ENCODE results near the gene PRDM8. TPM values are rescaled to one million over a fixed set of nuclear protein-coding genes. Genes with fewer than 3 reads are reported as not detected.
"Not testable (repeated sequence)": the region's sequence is repeated elsewhere in the genome, so short reads cannot be mapped to it uniquely, and the experiment has no call there.

Gene PRDM8
- total and polyA plus RNA-seq, 9 donors = 4.7 to 17.9 (median 12.1) TPM

DNA sequence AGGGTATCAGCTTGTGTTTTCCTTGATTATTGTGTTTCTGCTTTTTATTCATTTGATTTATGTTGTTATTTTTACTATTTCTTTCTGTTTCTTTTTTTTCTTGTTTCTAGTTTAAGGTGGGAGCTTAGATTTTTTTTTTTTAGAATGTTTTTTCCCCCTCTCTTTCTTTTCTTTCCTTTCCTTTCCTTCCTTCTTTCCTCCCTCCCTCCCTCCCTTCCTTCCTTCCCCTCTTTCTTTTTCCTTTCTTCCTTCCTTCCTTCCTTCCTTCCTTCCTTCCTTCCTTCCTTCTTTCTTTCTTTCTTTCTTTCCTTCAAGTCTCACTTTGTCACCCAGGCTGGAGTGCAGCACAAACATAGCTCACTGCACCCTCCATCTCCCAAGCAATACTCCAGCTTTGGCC, 31.4 kb upstream of the PRDM8 start:
- Histone ChIP-seq H3K9me3 (replicated peaks; ENCODE audit: control insufficient read depth, low read depth, low read length) (no peaks in the 10 kb centered on the region), H3K27me3 (ENCODE audit: control insufficient read depth, insufficient read depth, low read length) (no peaks in the 10 kb centered on the region), H3K27ac (ENCODE audit: low read length) (no peak overlapping the region), H3K36me3 (ENCODE audit: control insufficient read depth, insufficient read depth, low read length) (no peaks in the 10 kb centered on the region), H3K4me3 (ENCODE audit: low read length) (no peak overlapping the region), H3K4me1 (ENCODE audit: control insufficient read depth, insufficient read depth, low read length) (no peaks in the 10 kb centered on the region)
- DNase-seq = no peak

DNA sequence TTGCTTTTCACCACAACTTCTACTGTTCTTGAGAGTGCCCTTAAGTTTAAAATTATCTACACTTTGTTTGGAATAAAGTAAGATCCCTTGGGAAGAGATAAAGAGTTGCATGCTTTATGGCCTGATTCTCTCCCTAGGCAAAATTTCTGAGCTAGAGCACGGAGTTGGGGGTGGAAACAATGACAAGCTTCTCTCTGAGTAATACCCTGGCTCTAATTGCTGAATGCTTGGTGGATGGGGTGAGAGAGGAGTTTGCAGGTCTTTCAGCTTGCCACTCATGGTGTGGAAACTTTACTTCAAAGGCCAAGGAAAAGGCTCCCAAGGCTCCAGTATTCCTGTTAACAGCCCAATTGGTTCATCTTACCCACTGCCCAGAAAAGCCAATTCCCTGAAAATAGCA, 26.1 kb upstream of the PRDM8 start:
- Histone ChIP-seq H3K9me3 (replicated peaks; ENCODE audit: control insufficient read depth, low read depth, low read length) (no peaks in the 10 kb centered on the region), H3K4me1 (ENCODE audit: control insufficient read depth, insufficient read depth, low read length) (peaks cover 2% of the 10 kb centered on the region), H3K36me3 (ENCODE audit: control insufficient read depth, insufficient read depth, low read length) (no peaks in the 10 kb centered on the region), H3K4me3 (ENCODE audit: low read length) (no peak overlapping the region), H3K27me3 (ENCODE audit: control insufficient read depth, insufficient read depth, low read length) (no peaks in the 10 kb centered on the region), H3K27ac (ENCODE audit: low read length) (no peak overlapping the region)
- WGBS (ENCODE audit: insufficient coverage) = 50% methylated on average over 1 of the region's 1 CpG
- peak; percentile 24 for DNase-seq

DNA sequence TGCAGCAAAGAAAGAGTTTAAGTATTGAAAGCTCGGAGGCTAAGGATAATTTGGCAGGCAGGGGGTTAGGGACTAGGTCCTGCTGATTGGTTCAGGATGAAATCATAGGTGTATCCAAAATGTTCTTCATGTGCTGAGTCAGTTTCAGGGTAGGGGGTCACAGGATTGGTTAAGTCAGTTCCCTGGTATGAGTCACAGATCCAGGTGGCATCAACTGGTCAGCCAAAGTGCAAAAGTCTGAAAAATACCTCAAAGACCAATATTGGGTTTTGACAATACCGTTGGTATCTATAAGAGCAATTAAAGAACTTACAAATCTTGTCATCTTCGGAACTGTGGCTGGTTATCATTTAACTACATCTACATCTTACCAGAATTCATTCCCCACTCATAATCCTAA, 25.6 kb upstream of the PRDM8 start:
- Histone ChIP-seq H3K36me3 (ENCODE audit: control insufficient read depth, insufficient read depth, low read length) (no peaks in the 10 kb centered on the region), H3K4me3 (ENCODE audit: low read length) (no peak overlapping the region), H3K4me1 (ENCODE audit: control insufficient read depth, insufficient read depth, low read length) (peaks cover 2% of the 10 kb centered on the region), H3K27ac (ENCODE audit: low read length) (no peak overlapping the region), H3K9me3 (replicated peaks; ENCODE audit: control insufficient read depth, low read depth, low read length) (no peaks in the 10 kb centered on the region), H3K27me3 (ENCODE audit: control insufficient read depth, insufficient read depth, low read length) (no peaks in the 10 kb centered on the region)
- no peak for DNase-seq
- 75% methylated on average over 1 of the region's 3 CpGs for WGBS (ENCODE audit: insufficient coverage)

DNA sequence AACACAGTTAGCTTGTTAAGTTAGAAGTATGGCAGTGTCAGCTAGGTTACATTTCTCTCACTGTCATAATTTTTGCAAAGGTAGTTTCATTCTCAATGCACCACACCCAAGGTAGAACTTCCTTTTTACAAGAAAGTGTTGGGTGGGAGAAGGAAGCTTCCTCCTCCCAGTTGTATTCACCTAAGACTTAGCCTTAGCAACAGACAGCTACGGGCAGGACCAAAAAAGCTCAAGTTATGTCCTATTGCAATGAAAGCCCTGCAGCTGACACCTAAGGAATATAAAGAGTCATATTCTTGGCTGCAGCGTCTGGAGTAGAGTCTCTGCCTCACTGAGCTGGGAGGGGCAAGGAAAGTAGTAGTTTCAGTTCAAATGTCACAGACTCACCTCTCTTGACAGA, 25.1 kb upstream of the PRDM8 start:
- no peak for DNase-seq
- Histone ChIP-seq H3K27me3 (ENCODE audit: control insufficient read depth, insufficient read depth, low read length) (no peaks in the 10 kb centered on the region), H3K9me3 (replicated peaks; ENCODE audit: control insufficient read depth, low read depth, low read length) (no peaks in the 10 kb centered on the region), H3K4me1 (ENCODE audit: control insufficient read depth, insufficient read depth, low read length) (peaks cover 2% of the 10 kb centered on the region), H3K36me3 (ENCODE audit: control insufficient read depth, insufficient read depth, low read length) (no peaks in the 10 kb centered on the region), H3K4me3 (ENCODE audit: low read length) (no peak overlapping the region), H3K27ac (ENCODE audit: low read length) (no peak overlapping the region)
- WGBS (ENCODE audit: insufficient coverage) = no CpG with 5 or more reads among the region's 2 CpGs

DNA sequence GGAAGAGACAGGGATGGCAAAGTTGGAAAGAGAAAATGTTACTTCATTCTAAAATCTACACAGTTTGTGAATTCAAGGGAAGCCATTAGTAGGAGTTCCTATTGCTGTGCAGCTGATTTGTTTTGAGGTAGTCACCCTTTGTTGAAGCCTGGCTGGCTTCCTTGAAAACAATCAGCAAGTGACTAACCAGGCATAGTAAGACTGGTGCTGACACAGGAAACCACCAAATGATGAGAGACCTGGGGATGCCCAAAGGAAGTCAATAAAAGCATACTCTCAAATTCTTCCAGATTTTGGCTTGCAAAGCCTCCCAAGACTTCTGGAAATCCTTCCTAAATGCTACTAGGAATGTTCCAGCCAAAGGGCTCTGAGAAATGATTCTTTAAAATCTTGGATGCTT, 23.9 kb upstream of the PRDM8 start:
- peak; percentile 62 for DNase-seq
- Histone ChIP-seq H3K4me1 (ENCODE audit: control insufficient read depth, insufficient read depth, low read length) (peaks cover 2% of the 10 kb centered on the region), H3K4me3 (ENCODE audit: low read length) (no peak overlapping the region), H3K27ac (ENCODE audit: low read length) (no peak overlapping the region), H3K9me3 (replicated peaks; ENCODE audit: control insufficient read depth, low read depth, low read length) (no peaks in the 10 kb centered on the region), H3K27me3 (ENCODE audit: control insufficient read depth, insufficient read depth, low read length) (no peaks in the 10 kb centered on the region), H3K36me3 (ENCODE audit: control insufficient read depth, insufficient read depth, low read length) (no peaks in the 10 kb centered on the region)

DNA sequence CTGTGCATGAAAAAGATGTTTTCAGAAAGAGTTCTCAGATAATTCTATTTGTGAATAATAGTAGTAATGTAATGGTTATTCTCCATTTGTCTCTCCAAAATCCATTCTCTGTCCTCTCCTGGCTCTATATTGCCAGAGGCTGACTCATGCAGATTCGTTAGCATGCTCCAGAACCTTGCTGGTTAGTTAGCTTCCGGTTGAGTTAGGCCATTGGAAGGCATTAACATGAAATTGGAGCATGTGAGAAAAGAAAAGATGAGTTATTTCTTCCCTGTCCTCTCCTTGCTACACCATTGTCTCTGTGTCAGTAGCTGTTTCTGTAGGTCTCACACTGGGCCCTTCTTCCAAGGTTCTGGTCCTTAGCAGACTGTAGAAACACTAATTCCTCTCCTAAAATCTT, 23.5 kb upstream of the PRDM8 start:
- Histone ChIP-seq H3K4me3 (ENCODE audit: low read length) (no peak overlapping the region), H3K27me3 (ENCODE audit: control insufficient read depth, insufficient read depth, low read length) (no peaks in the 10 kb centered on the region), H3K9me3 (replicated peaks; ENCODE audit: control insufficient read depth, low read depth, low read length) (peaks cover 1% of the 10 kb centered on the region), H3K27ac (ENCODE audit: low read length) (peak overlapping the region; percentile 14), H3K36me3 (ENCODE audit: control insufficient read depth, insufficient read depth, low read length) (no peaks in the 10 kb centered on the region), H3K4me1 (ENCODE audit: control insufficient read depth, insufficient read depth, low read length) (peaks cover 2% of the 10 kb centered on the region)
- no CpG with 5 or more reads among the region's 2 CpGs for WGBS (ENCODE audit: insufficient coverage)
- DNase-seq = peak; percentile 51

DNA sequence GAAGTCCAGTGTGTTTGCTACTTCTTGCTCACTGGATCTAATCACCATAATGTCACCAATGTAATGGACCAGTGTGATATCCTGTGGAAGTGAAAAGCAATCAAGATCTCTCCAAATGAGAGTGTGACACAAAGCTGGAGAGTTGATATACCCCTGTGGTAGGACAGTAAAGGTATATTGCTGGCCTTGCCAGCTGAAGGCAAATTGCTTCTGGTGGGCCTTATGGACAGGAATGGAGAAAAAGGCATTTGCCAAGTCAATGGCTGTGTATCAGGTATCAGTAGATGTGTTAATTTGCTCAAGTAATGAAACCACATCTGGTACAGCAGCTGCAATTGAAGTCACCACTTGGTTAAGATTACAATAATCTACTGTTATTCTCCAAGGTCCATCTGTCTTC, 19.5 kb upstream of the PRDM8 start:
- not testable (repeated sequence) for H3K27me3 ChIP-seq (ENCODE audit: control insufficient read depth, insufficient read depth, low read length); H3K4me1 ChIP-seq (ENCODE audit: control insufficient read depth, insufficient read depth, low read length); H3K36me3 ChIP-seq (ENCODE audit: control insufficient read depth, insufficient read depth, low read length); H3K27ac ChIP-seq (ENCODE audit: low read length); H3K4me3 ChIP-seq (ENCODE audit: low read length); H3K9me3 ChIP-seq (replicated peaks; ENCODE audit: control insufficient read depth, low read depth, low read length); DNase-seq

DNA sequence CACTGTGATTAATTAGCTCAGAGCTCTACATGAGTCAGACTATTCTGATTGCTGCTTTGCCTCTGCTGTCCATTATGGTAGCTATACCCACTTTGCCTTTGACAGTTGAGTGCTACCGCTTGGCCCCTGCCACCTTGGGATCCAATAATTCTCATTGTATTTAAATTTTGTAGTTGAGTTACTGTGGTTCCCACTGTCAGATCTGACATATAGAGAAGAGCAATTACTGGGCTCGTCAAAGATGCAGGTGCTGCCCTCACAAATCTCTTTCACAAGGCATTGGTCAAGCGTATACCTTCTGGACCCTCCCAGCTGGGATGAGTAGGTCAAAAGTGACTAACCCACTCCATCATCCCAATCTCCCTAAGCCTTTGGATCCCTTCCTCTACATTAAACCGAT, 18.3 kb upstream of the PRDM8 start:
- Histone ChIP-seq H3K27me3 (ENCODE audit: control insufficient read depth, insufficient read depth, low read length) (peaks cover 16% of the 10 kb centered on the region), H3K4me3 (ENCODE audit: low read length) (no peak overlapping the region), H3K36me3 (ENCODE audit: control insufficient read depth, insufficient read depth, low read length) (no peaks in the 10 kb centered on the region), H3K27ac (ENCODE audit: low read length) (no peak overlapping the region), H3K4me1 (ENCODE audit: control insufficient read depth, insufficient read depth, low read length) (peaks cover 14% of the 10 kb centered on the region), H3K9me3 (replicated peaks; ENCODE audit: control insufficient read depth, low read depth, low read length) (peaks cover 7% of the 10 kb centered on the region)
- DNase-seq = no peak
- 94% methylated on average over 2 of the region's 4 CpGs for WGBS (ENCODE audit: insufficient coverage)

DNA sequence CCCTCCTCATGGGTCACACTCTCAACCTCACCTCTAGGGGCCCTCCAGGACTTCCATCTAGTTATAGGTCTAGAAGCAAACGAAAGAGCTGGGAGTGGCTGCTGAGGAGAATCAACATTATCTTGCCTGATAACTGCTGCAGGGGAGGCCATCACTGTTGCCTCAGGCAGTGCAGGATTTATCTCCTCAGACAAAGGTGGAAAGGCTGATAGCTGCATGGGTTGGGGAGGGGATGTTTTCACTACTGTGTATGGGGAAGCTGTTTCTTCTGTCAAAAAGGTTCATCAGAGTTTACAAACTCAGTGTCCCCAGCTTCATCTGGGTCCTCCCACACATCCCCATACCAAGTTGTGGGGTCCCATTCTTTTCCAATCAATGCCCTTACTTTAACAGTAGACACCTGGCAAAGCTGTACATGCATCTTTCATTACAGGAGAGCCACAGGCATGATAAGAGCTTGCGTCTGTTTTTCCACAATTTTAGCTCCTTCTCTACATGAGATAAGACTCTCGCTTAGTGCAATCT, 17.6 kb upstream of the PRDM8 start:
- H3K4me1 ChIP-seq (ENCODE audit: control insufficient read depth, insufficient read depth, low read length) = peaks cover 15% of the 10 kb centered on the region
- H3K27me3 ChIP-seq (ENCODE audit: control insufficient read depth, insufficient read depth, low read length) = peaks cover 23% of the 10 kb centered on the region
- 84% methylated on average over 3 of the region's 3 CpGs for WGBS (ENCODE audit: insufficient coverage)
- no peak overlapping the region for H3K4me3 ChIP-seq (ENCODE audit: low read length)
- H3K9me3 ChIP-seq (replicated peaks; ENCODE audit: control insufficient read depth, low read depth, low read length) = peaks cover 7% of the 10 kb centered on the region
- DNase-seq = no peak
- H3K27ac ChIP-seq (ENCODE audit: low read length) = no peak overlapping the region
- no peaks in the 10 kb centered on the region for H3K36me3 ChIP-seq (ENCODE audit: control insufficient read depth, insufficient read depth, low read length)

DNA sequence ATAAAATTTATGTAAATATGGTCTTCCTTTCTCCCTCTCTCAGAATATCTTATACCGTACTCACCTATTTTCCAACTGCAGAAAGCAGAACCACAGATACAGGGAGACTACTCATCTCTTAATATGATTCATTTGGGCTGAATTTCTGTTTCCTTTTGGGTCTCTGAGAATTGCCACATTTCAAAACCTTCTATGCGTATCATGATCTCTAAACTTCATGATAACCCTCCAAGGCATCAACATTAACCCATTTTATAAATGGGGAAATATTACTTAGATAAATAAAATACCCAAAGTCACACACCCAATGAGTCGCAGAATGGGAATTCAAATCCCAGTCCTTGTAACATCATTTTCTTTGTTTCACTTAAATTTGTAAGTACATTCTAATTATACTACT, 16.6 kb upstream of the PRDM8 start:
- Histone ChIP-seq H3K36me3 (ENCODE audit: control insufficient read depth, insufficient read depth, low read length) (no peaks in the 10 kb centered on the region), H3K27ac (ENCODE audit: low read length) (no peak overlapping the region), H3K4me1 (ENCODE audit: control insufficient read depth, insufficient read depth, low read length) (peaks cover 25% of the 10 kb centered on the region), H3K9me3 (replicated peaks; ENCODE audit: control insufficient read depth, low read depth, low read length) (peaks cover 7% of the 10 kb centered on the region), H3K4me3 (ENCODE audit: low read length) (no peak overlapping the region), H3K27me3 (ENCODE audit: control insufficient read depth, insufficient read depth, low read length) (peaks cover 34% of the 10 kb centered on the region)
- no peak for DNase-seq
- no CpG with 5 or more reads among the region's 3 CpGs for WGBS (ENCODE audit: insufficient coverage)

DNA sequence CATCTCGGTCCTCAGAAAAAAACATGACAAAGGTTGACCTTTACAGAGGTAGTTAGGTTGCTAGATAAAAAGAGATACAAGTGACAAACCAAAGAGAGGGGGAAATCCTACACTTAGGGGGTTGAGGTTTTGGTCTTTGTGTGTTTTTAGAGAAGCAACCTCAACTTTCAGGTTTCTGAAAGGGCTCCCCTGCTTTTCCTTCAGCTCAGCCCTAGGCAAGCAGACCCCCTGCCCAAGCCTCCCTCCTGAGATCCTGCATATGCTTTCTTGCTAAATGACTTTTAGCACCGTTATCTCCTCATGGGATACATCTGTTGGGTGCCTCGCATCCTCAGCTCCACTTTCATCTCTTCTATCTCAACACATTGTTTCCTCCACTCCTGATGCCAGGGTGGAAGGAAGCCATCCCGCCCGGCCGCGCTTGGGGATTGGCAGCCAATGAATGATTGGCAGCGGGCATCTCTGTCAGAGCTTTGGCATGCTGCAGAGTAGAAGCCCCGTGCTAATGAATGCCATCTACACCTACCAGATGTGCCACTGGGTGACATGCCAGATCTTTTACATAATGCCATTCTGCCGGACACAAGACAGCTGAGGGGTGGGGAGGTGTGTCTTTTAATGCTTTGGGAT, 15.0 kb upstream of the PRDM8 start:
- no peak for DNase-seq
- peaks cover 32% of the 10 kb centered on the region for H3K4me1 ChIP-seq (ENCODE audit: control insufficient read depth, insufficient read depth, low read length)
- H3K9me3 ChIP-seq (replicated peaks; ENCODE audit: control insufficient read depth, low read depth, low read length) = peaks cover 7% of the 10 kb centered on the region
- peak overlapping the region; percentile 91 for H3K27ac ChIP-seq (ENCODE audit: low read length)
- WGBS (ENCODE audit: insufficient coverage) = 37% methylated on average over 5 of the region's 10 CpGs
- peaks cover 49% of the 10 kb centered on the region for H3K27me3 ChIP-seq (ENCODE audit: control insufficient read depth, insufficient read depth, low read length)
- no peaks in the 10 kb centered on the region for H3K36me3 ChIP-seq (ENCODE audit: control insufficient read depth, insufficient read depth, low read length)
- no peak overlapping the region for H3K4me3 ChIP-seq (ENCODE audit: low read length)

All from muscle of leg (tissue), 11 donors.